SHP77 treated with DMSO at 0.1 percent for 48 hours (cell line): Measurements from ENCODE around the gene COQ2.
"Not testable (repeated sequence)": the region's sequence is repeated elsewhere in the genome, so short reads cannot be mapped to it uniquely, and the experiment has no call there.

Source experiments
- DNase-seq: peaks from one replicate; lab custom pipeline; 2025; lab: John Stamatoyannopoulos, UW

Gene COQ2

DNA sequence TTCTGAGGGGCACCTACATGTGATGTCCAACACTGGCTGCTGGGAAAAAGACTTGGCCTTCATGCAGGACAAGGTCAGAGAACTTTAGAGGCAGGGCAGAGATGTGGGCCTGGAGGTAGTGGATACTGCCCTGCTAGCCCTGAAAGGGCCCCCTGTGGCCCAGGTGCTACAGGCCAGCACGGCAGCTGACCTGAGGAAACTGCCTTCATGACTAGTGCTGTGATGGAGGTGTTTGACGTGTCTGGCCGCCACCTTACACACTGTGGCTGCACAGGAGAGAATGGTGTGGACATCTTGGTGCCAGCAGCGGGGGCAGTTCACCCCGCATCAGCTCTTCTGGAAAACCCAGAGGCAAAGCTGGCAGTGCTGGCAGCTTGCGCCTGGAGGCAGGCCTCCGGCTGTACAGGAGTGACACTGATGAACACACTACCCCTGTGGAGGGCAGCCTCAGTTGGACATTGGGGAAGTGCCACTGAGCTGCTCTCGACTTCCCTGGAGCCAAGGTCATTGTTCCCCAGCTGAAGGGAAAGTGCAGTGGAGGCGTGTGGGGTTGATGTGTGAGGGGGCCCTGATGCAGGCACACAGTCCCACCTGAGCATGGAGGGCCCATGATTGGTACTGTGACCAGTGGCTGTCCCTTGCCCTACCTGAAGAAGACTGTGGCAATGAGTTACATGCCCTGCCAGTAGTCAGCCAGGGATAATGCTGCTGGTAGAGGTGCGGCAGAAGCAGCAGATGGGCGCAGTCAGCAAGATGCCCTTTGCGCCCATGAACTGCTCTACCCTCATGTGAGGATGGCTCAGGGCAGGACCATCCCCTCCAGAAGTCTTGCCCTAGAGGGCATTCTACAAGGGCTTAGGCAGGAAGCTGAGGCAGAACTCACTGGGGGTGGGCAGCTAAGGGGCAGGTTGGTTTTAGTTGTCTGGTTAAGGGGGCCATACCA, 36.9 kb downstream of the COQ2 start:
- DNase-seq: no peak

- no peak for DNase-seq
These were observed 43.5 kb downstream of the COQ2 start for GRCh38 chr4:83241132-83241531.

- no peak for DNase-seq
These were observed 44.2 kb downstream of the COQ2 start for GRCh38 chr4:83240379-83240875.

DNA sequence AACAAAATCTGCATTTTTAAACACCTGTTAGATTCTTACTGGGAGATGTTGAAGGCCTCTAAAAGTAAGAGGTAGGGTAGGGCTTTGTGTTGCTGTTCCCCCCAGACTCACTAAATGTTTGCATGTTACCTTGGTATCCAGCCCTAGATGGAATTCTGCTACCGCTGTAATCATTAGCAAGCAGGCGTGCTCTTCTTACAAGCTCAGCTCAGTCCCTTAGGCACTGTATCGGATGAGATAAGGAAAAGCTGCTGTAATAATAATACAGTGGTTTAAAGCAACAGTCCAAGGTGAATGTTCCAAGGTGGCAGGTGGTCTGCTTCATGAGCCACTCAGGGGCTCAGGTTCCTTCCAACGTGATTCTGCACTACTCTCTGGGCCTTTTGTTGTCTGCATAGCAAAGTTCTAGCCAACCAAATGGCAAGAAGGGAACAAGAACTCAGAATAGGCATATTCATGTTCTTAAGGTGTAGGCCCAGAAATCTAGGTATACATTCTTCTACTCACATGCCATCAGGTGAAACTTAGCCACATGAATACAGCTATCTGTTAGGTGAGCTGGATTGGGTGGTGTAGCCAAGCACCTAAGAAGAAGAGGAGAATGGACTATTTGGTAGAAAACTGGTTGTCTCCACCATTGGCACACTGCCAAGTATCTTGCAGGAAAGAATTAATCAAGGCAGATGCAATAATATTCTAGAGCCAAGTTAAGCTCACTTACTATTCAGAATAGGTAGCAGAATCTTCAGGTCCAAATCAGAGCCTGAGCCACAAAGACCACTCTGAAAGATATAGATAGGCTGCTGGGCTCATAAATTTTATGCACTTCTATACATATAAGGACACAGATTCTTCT, 46.0 kb downstream of the COQ2 start:
- no peak for DNase-seq

- DNase-seq: no peak
These were observed 47.0 kb downstream of the COQ2 start for GRCh38 chr4:83237591-83237990.

DNA sequence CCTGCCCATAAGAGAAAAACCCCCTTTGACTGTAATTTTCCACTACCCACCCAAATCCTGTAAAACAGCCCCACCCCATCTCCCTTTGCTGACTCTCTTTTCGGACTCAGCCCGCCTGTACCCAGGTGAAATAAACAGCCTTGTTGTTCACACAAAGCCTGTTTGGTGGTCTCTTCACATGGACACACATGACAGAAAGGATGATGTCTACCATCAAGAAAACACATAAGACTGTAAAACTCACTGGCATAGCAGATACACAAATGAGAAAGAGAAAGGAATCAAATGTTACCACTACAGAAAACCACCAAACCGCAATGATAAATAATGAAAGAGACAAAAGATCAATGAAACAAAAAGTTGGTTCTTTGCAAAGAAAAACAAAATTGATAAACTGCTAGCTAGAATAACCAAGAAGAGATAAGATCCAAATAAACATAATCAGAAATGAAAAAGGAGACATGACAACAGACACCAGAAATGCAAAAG, 48.9 kb downstream of the COQ2 start:
- not testable (repeated sequence) for DNase-seq

DNA sequence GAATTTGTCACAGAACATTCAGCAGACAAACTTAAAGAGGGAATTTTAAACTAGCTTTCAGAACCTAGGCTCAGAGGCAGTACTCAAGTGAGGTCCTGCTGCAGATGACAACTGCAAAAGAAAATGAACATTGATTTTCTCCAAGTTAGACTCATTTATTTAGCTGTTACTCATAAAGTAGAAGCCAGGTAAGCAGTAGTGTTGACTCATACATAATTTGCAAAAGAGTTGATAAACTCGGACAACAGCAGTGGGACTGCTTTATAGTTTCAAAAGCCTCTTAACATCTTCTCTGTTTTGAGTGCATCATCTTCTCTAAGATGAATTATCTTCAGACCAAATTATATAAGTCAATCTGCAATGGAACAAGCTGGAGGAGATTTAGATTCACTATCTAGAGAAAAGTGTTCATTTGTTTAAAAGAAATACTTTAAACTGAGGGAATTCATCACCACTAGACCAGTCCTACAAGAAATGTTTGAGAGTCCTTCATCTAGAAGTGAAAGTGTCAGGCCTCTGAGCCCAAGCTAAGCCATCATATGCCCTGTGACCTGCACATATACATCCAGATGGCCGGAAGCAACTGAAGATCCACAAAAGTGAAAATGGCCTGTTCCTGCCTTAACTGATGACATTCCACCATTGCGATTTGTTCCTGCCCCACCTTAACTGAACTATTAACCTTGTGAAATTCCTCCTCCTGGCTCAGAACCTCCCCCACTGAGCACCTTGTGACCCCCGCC, 49.5 kb downstream of the COQ2 start:
- DNase-seq: no peak

GRCh38 chr4:83234387-83234786, 50.2 kb downstream of the COQ2 start:
- not testable (repeated sequence) for DNase-seq

DNA sequence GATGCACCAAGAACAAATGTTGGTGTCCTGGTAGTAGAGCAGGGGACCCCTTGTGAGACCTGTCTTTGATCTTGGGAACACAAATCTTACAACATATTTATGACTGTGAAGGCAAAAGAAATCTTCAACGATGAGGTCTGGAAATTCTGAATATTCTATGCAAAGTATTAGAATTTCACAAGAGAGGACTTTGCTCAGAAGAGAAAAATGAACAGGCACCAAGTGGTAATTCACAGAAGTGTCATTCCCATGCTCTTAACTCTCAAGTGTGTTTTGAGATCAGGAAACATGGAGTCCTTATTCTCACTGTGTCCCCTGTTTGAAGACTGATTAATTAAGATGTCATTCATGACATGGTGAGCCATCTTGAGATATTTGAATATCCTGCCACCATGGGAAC, 52.5 kb downstream of the COQ2 start:
- no peak for DNase-seq

- DNase-seq: no peak
These were observed 53.0 kb downstream of the COQ2 start for GRCh38 chr4:83231620-83232076.

DNA sequence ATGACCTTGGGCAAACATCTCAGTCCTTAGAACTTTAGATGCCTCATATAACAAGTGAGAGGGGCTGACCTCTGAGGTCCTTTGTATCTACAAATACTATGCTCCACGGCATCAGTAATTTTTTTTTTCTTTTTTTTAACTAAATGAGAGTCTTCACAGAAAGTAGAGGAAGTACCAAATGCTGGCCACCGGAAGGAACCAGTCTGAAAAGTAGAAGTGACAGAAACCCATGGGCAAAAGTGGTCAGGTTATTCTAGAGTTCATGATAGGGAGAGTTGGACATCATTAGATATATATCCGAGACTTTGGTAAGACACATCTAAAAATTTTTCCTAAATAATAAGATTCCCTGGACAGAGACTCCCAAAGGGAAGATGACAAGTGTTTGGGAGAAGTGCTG, 53.7 kb downstream of the COQ2 start:
- no peak for DNase-seq

- DNase-seq: no peak
These were observed 54.8 kb downstream of the COQ2 start for GRCh38 chr4:83229791-83230190.

- DNase-seq: no peak
These were observed 56.4 kb downstream of the COQ2 start for GRCh38 chr4:83228231-83228630.

DNA sequence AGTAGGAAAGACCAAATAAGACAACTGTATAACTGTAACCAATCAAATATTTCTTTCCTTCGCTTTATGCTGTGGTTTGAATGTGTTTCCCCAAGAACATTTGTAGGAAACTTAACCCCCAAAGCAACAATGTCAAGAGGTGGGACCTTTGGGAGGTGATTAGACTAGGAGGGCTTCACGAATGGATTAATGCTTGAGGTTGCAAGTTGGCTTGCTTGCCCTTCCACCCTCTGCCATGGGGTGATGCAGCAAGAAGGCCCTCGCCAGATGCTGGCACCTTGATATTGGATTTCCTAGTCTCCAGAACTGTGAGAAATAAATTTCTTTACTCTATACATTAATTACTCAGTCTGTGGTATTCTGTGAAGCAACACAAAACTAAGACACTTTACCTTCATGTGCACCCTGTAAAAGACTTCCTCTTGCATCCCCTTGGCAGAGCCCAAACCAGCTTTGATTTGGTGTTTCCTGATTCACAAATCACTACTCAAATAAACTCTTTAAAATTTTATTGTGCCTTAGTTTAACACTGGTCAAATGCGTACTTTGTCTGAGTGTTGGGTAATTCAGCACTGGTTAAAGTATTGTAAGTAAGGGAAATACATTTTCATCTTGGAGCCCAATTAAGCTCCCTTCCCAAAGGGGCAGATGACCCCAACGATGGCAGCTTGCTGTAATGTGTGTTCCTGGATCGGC, 59.9 kb downstream of the COQ2 start:
- DNase-seq: no peak

GRCh38 chr4:83223781-83224180, 60.8 kb downstream of the COQ2 start:
- no peak for DNase-seq

DNA sequence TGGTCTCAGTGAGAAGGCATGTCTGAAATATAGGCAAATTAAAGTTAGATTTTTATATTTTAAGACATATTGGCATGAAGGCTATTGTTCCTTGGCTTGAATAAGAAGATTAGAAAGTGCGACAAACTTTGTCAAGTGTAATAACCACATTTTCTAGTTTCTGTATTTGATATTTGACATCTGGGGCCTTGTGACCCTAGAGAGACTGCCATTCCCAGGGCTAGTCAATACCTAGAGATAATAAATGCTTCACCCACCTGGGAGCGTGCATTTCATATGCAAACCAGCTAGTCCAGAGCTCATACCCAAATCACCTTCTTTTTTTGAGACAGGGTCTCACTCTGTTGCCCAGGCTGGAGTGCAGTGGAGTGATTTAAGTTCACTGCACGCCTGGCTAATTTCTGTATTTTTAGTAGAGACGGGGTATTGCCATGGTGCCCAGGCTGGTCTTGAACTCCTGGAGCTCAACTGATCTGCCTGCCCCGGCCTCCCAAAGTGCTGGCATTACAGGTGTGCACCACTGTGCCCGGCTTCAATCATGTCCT, 62.6 kb downstream of the COQ2 start:
- DNase-seq: no peak

GRCh38 chr4:83219344-83220331, 65.0 kb downstream of the COQ2 start:
- no peak for DNase-seq

GRCh38 chr4:83217721-83218522, 66.7 kb downstream of the COQ2 start:
- DNase-seq: no peak
